Uterus (tissue), 2 donors: Measurements from ENCODE around the gene SCN5A.

Experiments
- POLR2A ChIP-seq, 2 donors: fragments of 450-650 bp; IDR thresholded peaks; one replicate each; pipeline ENCODE4 v1.6.1; 2016; ENCODE audit warnings: antibody characterized with exemption in 2 of 2, mild to moderate bottlenecking in 1 of 2, moderate library complexity in 1 of 2
- TF ChIP-seq, protein P1 (sequence below), 4 experiments: fragments of 200-600 bp in 2 of 4; fragments of 450-650 bp in 2 of 4; sonication (generic) in 2 of 4; IDR thresholded peaks; one replicate each; pipeline ENCODE4 v1.5.1; 2016 to 2019; ENCODE audit warnings: antibody characterized with exemption in 4 of 4, mild to moderate bottlenecking in 2 of 4, moderate library complexity in 1 of 4

DNA sequence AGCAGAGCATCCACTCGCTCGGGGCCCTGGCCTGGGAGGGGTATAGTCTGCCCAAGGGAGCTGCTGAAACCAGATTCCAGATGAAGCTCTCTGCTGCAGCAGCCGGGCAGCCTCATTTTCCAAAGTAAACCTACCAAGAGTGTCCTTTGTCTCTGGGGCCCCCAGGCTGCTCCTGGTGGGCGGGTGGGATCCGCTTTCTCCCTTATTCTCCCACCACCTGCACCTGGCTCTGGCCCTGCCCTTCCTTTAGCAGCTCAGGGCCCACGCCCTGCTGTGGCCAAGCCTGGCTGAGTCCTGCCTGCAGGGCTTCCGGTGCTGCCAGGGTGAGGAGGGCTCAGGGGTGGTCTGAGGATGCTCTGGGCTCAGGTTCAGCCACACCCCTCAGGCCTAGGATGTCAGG is 13.0 kb downstream of the SCN5A start:
- TF ChIP-seq, protein P1, sequence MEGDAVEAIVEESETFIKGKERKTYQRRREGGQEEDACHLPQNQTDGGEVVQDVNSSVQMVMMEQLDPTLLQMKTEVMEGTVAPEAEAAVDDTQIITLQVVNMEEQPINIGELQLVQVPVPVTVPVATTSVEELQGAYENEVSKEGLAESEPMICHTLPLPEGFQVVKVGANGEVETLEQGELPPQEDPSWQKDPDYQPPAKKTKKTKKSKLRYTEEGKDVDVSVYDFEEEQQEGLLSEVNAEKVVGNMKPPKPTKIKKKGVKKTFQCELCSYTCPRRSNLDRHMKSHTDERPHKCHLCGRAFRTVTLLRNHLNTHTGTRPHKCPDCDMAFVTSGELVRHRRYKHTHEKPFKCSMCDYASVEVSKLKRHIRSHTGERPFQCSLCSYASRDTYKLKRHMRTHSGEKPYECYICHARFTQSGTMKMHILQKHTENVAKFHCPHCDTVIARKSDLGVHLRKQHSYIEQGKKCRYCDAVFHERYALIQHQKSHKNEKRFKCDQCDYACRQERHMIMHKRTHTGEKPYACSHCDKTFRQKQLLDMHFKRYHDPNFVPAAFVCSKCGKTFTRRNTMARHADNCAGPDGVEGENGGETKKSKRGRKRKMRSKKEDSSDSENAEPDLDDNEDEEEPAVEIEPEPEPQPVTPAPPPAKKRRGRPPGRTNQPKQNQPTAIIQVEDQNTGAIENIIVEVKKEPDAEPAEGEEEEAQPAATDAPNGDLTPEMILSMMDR (IDR thresholded peaks at IDR 0.05), result no peak
- no peak for TF ChIP-seq POLR2A (IDR thresholded peaks at IDR 0.05)
